HepG2 (cell line): ENCODE measurements around the gene FYB1.

Source experiments
- ATF3 ChIP-seq: sonication (generic); formaldehyde crosslinking; IDR thresholded peaks from 2 replicates; pipeline ENCODE4 v1.4.0; 2020; ENCODE audit warnings: missing genetic modification reagents
- DNMT1 ChIP-seq: sonication (generic); formaldehyde crosslinking; IDR thresholded peaks from 2 replicates; pipeline ENCODE4 v1.5.1; 2020; ENCODE audit warnings: mild to moderate bottlenecking, missing genetic modification reagents
- KAT2B ChIP-seq: fragments of 150-350 bp; IDR thresholded peaks from 2 replicates; pipeline ENCODE4 v1.6.1; 2014; ENCODE audit warnings: low read depth, low read length, borderline replicate concordance
- RNF2 ChIP-seq: fragments of 450-650 bp; conservative IDR thresholded peaks from 2 replicates; pipeline ENCODE4 v1.6.1; 2016; ENCODE audit warnings: low read depth
- ZNF891 ChIP-seq: sonication (generic); formaldehyde crosslinking; IDR thresholded peaks from 2 replicates; pipeline ENCODE4 v1.5.0; 2020; ENCODE audit warnings: mild to moderate bottlenecking, missing genetic modification reagents
- TF ChIP-seq, protein P1 (sequence below): sonication (generic); formaldehyde crosslinking; conservative IDR thresholded peaks from 2 replicates; pipeline ENCODE4 v1.4.0; 2020; ENCODE audit warnings: missing genetic modification reagents

- TF ChIP-seq ATF3 (no peak), DNMT1 (CRISPR knock-in tag) (no peak), ZNF891 (no peak), KAT2B (no peak), RNF2 (no peak)
- TF ChIP-seq, protein P1, sequence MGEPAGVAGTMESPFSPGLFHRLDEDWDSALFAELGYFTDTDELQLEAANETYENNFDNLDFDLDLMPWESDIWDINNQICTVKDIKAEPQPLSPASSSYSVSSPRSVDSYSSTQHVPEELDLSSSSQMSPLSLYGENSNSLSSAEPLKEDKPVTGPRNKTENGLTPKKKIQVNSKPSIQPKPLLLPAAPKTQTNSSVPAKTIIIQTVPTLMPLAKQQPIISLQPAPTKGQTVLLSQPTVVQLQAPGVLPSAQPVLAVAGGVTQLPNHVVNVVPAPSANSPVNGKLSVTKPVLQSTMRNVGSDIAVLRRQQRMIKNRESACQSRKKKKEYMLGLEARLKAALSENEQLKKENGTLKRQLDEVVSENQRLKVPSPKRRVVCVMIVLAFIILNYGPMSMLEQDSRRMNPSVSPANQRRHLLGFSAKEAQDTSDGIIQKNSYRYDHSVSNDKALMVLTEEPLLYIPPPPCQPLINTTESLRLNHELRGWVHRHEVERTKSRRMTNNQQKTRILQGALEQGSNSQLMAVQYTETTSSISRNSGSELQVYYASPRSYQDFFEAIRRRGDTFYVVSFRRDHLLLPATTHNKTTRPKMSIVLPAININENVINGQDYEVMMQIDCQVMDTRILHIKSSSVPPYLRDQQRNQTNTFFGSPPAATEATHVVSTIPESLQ (CRISPR knock-in tag) = no peak
Observed at GRCh38 chr5:39220280-39221030, 1.1 kb upstream of the FYB1 start.
